Fibroblast of gingiva (primary cell): Measurements from ENCODE around the gene NR5A1.

Experiments used
- DNase-seq: peaks from one replicate; pipeline ENCODE4 v3.0.0-alpha.2; 2011; ENCODE audit warnings: low read depth

The NR5A1 gene

DNA sequence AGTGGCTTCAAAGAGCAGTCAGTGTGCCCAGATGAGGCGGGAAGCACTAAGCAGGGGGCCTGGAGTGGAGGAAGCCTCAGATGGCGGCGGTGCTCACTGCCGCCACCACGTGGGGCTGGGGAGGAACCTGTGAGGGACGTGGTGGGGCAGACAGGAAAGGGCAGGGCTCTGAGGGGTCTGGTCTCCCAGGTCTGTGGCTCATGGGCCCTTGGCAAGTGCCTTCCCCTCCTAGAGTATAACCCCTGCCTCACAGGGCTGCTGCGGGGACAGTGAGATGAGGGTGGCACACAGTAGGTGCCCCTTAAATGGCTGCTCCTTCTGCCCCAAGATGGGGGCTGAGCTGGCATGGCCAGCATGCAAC lies 26.6 kb downstream of the NR5A1 start:
- DNase-seq = no peak

GRCh38 chr9:124479947-124480620 lies 27.1 kb downstream of the NR5A1 start:
- no peak for DNase-seq

DNA sequence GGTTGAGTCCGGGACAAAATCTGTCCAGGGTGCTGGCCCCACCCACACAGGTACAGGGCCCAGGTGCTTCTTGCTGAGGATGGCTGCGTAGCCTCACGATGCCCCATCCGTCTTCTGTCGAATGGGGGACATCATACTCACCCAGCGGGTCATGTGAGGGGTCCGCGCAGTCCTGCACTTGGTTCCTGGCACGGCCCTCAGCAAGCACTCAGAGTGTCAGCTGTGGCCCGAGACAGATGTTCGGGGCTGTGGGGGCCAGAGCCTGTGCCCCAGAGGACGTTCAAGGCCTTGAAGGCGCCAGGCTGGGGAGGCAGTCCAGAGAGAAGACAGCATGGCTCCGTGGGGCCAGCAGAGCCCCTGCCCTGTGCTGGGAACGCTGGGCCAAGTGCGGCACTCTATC lies 27.8 kb downstream of the NR5A1 start:
- no peak for DNase-seq

DNA sequence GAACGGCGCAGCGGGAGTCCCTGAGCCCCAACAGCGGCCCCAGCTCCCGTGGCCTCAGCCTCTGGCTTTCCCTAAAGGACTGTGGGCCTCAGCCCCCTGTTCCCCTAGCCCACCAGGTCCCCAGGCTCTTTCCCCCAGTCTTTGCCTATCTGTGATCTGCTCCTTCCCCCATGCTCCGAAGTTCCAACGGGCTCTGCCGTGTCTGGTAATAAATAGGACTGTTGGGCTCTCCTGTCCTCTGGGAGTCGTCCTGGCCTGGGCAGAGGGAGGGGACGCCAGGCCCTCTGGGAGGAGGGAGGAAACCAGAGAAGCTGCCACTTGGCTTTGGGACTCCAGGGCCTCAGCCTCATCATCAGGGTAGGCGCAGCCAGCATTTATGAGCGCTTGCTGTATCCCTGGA lies 28.8 kb downstream of the NR5A1 start:
- no peak for DNase-seq

- no peak for DNase-seq
These were observed 29.4 kb downstream of the NR5A1 start for GRCh38 chr9:124477648-124478285.

- no peak for DNase-seq
These were observed 30.0 kb downstream of the NR5A1 start for GRCh38 chr9:124477211-124477647.

- DNase-seq = no peak
These were observed 31.1 kb downstream of the NR5A1 start for GRCh38 chr9:124475868-124476690.

DNA sequence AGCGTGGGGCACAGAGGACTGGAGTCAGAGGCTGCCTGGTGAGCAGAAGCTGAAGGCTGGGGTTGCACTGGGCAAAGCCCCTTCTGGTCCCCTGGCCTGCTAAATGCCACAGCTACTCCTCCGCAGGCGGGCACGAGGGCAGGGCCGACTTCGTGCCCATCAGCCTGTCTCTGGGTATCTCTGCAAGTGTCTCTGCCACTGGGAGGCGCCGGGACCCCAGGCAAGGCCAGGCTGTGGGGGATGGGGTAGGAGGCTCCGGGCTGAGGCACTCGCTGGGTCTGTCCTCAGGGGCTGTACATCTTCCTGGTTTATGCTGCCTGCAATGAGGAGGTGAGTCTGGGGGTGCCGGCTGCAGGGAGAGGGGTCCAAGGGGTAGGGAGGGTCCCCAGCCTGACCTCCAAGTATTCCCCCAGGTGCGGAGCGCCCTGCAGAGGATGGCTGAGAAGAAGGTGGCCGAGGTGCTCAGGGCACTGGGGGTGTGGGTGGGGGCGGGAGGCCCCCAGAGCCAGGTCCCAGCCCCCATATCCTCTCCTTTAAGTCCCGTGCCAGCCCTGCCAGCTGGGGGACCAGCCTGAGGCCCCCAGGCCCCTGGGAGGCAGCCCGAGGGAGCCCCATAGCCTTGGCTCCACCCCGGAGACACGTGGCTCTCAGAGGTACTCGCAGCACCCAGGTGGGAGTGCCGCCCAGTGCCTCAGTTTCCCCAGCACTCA lies 31.9 kb downstream of the NR5A1 start:
- no peak for DNase-seq

DNA sequence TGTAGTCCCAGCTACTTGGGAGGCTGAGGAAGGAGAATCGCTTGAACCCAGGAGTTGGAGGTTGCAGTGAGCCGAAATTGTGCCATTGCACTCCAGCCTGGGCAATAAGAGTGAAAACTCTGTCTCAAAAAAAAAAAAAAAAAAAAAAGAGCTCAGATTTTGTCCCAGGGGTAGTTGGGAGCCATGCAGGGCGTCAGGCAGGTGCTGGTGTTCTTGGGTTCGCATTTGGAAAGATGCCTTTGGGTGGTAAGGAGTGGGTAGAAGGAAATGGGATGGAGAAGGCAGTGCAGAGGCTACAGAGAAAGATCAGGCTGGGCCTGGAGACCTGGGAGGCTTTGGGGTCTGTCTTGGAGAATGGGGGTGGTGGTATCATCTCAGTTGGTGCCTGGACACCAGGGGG lies 33.0 kb downstream of the NR5A1 start:
- DNase-seq = no peak

GRCh38 chr9:124473310-124473709 lies 33.9 kb downstream of the NR5A1 start:
- DNase-seq = no peak

GRCh38 chr9:124472770-124473169 lies 34.4 kb downstream of the NR5A1 start:
- no peak for DNase-seq

- no peak for DNase-seq
These were observed 35.4 kb downstream of the NR5A1 start for GRCh38 chr9:124471761-124472160.

DNA sequence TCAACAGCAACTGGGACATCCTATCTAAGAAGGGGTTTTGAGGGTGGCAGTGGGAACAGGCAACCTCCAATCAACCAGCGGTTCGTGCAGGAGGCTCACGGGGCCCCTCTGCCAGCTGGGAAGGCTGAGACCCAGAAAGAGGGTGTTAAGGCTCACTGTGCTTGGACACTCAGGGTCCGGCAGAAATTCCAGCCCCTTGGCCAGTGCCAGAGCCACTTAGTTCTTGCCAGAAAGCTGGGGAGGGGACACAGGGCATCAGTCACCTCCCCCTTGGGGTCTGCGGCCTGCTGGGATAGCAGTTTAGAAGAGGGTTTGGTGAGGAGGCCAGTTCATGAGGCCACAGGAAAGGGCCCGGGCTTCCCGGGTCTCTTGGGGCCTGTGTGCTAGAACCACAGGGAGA lies 36.5 kb downstream of the NR5A1 start:
- DNase-seq = no peak

DNA sequence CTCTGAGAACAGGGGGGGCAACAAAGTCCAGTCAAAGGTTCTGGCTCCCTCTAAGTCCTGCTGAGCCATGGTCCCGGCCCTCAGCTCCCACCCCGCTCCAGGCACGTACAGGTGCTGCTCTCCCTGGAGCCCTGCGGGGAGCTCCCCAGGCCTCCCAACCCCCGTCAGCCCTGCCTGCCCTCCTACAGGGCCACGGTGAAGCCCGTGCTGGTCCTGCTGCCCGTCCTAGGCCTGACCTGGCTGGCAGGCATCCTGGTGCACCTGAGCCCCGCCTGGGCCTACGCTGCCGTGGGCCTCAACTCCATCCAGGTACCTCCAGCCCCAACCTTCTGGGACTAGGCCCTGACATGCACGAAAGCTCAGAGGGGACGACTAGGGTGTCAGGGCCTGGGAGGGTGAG lies 36.9 kb downstream of the NR5A1 start:
- DNase-seq = no peak

DNA sequence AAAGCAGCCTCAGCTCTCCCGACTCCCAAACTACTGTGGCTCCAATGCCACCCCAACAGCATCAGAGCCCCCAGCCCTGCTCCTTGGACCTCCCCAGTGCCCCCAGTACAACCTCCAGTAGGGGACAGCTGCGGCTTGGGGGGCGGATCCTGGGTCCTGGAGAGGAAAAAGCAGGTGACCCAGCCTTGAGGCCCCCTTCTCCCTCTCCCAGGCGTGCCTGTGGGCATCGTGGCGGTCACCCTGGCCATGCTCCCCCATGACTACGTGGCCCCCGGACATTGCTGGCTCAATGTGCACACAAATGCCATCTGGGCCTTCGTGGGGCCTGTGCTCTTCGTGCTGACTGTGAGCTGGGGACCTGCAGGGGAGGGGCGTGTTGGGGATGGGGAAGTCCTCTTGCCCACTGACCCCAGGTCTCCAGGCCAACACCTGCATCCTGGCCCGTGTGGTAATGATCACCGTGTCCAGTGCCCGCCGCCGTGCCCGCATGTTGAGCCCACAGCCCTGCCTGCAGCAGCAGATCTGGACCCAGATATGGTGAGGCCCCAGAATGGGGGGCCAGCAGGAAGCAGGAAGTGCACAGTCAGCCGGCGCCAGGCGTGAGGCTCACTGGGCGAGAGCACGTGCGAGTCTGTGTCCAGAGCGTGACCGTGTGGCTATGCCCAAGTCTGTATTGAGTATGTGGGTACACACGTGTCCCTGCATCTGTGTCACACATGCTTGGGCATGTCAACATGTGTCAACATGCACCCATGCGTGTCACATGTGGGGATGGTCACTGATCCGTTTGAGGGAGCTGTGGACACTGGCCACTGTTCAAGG lies 38.0 kb downstream of the NR5A1 start:
- DNase-seq = no peak

DNA sequence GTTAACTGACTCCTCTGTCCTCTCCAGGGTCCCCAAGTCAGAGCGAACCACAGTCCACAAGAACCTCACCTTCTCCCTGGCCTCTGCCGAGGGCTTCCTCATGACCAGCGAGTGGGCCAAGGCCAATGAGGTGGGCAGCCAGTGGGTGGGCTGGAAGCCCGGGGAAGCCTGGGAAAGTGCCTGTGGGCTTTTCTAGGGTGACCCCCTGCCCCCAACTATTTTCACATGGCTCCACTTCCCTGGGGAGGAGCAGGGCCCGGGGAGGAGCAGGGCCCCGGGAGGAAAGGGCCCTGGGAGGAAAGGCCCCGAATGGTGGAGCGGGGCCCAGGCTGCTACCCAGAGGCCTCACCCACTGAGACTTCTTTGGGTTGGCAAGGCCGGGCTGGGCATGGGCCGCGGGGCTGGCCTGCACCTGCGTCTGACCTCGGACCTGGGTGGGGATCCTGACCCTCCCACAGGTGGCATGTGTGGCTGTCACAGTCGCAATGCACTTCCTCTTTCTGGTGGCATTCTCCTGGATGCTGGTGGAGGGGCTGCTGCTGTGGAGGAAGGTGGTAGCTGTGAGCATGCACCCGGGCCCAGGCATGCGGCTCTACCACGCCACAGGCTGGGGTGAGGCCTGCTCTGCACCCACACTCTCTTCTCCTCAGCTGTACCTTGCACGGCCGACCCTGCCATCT lies 39.0 kb downstream of the NR5A1 start:
- DNase-seq = no peak

DNA sequence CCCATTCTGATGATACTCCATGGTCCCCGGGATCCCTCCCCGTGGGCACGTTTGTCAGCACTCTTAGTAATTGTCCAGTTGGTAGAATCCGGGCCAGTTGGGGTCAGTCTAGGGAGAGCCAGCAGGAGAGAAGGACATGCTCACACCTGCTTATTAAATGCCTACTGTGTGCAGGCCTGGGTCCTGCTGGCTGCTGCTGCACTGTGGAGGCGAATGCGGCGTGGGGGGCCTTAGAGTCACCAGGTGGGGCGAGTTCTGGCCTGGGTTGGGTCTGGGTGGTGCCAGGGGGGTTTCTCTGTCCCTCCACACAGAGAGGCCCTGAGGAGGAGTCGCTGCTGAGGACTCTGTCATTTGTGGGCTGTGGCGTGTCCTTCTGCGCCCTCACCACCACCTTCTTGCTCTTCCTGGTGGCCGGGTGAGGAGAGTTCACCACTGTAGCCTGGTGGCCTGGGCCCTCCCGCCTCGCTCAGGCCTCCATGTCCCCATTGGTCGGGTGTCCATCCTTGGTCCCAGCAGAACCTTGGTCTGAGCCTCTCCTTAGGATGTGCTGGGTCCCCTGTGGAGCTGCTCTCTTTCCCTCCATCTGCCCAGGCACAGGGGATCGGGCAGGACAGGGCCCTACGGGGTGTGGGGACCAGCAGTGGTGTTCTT lies 39.7 kb downstream of the NR5A1 start:
- no peak for DNase-seq

- DNase-seq = no peak
These were observed 41.5 kb downstream of the NR5A1 start for GRCh38 chr9:124465736-124466135.

GRCh38 chr9:124462739-124463138 lies 44.5 kb downstream of the NR5A1 start:
- DNase-seq = no peak

- DNase-seq = no peak
These were observed 48.8 kb downstream of the NR5A1 start for GRCh38 chr9:124458441-124458840.
